GM18508 (cell line): ENCODE data around the gene CDK18.

ENCODE experiments used
- ATAC-seq: cut with Tn5 transposase; IDR thresholded peaks from one replicate; pipeline ENCODE4 v1.9.1; 2021; ENCODE audit warnings: moderate number of reproducible peaks; ENCODE audit not compliant: insufficient read depth, unreplicated experiment

Gene CDK18

DNA sequence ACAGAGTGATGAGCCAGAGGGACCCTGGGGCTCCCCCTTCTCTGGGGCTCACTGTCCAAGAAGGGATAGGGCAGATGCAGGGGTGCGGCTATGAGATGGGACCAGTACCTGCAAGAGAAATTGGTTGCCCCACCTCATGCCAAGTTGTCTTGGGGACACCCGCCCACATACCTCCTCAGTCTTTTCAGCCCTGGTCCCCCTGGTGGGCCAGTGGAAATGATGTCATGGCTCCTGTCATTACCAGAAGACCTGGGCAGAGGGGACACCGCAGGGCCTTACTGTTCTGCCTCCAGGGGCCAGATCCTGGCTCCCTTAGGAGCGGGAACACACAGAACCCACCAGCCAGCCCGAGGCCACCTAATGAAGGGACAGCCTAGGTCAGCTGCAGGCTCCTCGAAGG lies 63.2 kb downstream of the CDK18 start:
- no peak for ATAC-seq

DNA sequence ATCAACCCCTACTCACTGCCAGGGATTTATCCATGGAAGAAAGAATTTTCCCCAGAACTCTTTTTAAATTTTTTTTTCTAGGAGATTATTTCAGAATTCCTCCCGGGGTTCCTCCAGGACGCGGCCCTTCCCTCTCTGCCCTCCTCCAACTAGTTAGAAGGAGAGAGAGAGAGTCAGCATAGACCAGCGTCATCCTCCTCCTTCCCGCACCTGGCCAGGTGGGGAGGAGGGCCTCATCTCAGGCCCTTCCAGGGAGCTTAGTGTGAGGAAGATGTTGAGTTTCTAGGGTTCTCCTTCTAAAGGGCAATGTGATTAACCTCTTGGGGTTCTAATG lies 63.6 kb downstream of the CDK18 start:
- ATAC-seq = no peak

GRCh38 chr1:205568469-205569361 lies 64.2 kb downstream of the CDK18 start:
- ATAC-seq = no peak

DNA sequence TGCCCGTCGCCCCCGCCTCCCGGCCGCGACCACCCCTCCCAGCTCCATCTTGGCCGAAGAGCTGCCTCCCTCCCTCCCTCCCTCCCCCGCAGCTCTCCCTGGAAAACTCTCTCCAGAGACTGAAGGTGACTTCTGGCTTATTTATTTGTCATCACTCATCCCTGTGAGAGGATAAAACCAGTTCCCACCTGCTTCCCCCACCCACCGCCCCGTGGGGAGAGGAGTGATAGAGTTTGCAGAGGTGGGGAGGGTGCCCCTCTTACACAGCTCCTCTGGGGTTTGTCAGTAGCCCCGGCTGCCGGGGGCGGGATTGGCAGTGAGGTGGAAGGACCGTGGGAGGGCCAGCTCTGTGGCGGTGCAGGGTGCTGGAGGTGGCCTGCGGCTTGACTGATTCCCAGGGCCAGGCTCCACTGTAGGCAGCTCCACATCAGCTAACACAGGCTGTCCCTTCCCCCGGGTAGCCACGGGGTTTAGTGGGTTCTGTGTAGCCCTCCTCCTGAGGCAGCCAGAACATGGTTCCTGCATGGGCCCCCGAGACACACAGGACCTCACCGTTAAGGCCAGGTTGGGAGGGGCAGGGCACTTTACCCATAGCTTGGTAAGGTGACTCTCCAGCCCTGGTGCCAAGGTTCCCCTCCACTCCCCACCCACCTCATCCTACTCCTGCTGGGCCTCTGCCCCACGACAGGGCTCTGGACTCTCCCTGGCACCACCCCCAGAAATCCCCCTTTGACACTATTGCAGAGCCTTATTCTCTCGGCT lies 65.1 kb downstream of the CDK18 start:
- ATAC-seq = no peak

- no peak for ATAC-seq
Observed at GRCh38 chr1:205570173-205570501, 65.7 kb downstream of the CDK18 start.

GRCh38 chr1:205570796-205571537 lies 66.5 kb downstream of the CDK18 start:
- no peak for ATAC-seq

GRCh38 chr1:205571747-205572146 lies 67.3 kb downstream of the CDK18 start:
- ATAC-seq = no peak

- ATAC-seq = no peak
Observed at GRCh38 chr1:205572421-205572820, 68.0 kb downstream of the CDK18 start.

DNA sequence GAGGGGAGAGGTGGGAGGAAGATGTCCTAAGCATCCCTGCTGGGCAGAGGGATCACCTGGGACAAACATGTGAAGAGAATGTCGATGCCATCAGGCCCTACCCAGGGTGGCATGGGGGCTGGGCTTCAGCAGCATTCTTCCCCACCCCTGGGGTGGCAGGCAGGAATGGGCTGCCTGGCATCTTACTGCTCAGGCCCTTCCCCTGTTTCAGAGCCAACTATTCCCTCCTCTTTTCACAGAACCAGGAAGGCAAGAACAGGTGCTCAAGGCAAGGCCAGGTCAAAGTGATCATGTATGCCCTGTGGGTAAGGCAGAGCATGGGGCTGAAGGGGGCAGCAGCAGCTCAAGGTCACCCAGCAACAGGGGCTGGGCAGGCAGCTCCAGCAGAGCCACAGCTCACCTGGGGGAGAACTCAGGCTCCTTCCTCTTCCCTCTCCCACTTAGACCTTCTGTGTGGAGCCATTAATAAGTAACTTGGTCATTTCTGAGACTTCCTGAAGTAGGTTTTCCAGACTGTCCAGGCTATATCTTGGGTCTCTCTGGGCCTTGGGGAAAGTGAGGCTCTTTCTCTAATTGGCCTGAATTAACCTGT lies 70.9 kb downstream of the CDK18 start:
- ATAC-seq = no peak

GRCh38 chr1:205576011-205576410 lies 71.5 kb downstream of the CDK18 start:
- ATAC-seq = no peak

- ATAC-seq = no peak
Observed at GRCh38 chr1:205576805-205577761, 72.6 kb downstream of the CDK18 start.

GRCh38 chr1:205577874-205578658 lies 73.6 kb downstream of the CDK18 start:
- ATAC-seq = no peak

DNA sequence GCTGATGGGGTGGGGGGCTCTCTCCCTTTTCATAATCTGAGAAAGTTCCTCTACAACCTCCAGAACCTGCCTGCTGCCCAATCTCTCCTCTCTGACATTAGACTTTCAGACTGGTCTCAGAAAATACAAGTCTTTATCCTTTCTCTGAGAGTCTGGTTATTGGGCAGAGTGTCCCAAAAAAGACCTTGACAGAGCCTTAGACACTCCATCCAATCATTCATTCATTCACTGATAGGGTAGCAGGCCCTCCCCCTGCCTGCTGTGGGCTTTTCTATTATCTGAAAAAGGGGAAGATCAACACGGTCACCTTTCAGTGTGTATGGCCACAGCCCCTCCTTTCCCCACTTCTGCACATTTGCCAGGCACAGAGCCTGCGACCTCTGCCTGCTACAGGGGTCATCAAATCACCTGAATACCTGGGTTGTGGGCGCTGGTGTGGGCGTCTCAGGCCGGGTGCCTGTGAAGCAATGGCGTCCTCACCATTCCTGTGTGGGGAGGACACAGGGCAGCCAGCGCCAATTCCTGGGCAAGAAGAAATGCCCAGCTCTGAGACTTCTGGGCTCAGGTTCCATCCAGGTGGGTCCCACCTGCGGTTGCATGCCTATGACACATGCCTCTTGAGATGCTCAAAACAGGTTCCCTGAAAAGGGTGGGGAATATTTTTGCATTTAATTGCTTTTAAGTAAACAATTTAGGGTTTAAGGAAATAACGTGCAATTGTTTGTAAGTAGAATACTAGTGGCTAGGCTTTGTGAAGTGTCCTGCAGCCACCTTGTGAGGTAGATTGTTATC lies 74.5 kb downstream of the CDK18 start:
- ATAC-seq = no peak

DNA sequence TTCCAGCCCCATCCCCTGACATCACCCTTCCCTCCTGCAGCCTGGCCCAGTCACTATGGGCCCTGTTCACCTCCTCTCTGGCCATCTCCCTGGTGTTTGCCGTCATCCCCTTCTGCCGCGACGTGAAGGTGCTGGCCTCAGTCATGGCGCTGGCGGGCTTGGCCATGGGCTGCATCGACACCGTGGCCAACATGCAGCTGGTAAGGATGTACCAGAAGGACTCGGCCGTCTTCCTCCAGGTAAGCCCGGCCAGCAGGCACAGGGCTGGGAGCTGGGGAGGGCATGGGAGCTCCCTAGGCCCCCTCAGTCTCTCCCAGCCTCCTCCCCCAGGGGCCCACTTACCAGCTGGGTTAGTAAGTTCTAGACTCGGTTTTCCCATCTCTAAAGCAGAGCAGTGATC lies 75.2 kb downstream of the CDK18 start:
- no peak for ATAC-seq

DNA sequence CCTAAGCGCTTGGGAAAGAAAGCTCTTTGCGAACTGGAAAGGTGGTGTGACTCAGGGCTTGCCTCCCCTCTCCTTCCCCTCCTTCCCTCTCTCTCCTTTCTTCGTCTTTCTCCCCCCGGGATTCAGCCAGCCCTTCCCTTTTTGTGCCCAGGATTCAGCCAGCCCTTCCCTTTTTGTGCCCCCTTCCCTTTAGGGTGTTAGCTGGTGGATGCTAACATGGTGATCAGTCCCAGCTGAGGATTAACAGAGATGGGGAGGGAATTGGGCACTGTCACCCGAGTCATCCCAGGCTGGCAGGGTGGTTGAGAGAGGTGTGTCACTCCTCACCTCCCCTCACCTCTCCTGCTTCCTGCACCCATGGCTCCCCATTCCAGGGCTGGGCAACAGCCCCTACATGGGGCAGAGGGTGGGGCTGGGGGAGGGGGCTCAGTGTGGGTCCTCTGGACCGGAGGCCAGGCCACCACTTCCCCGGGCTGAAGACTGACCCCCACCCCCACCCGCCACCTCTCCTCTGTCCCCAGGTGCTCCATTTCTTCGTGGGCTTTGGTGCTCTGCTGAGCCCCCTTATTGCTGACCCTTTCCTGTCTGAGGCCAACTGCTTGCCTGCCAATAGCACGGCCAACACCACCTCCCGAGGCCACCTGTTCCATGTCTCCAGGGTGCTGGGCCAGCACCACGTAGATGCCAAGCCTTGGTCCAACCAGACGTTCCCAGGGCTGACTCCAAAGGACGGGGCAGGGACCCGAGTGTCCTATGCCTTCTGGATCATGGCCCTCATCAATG lies 75.9 kb downstream of the CDK18 start:
- ATAC-seq = no peak

- ATAC-seq = no peak
Observed at GRCh38 chr1:205580923-205581180, 76.4 kb downstream of the CDK18 start.

- ATAC-seq = no peak
Observed at GRCh38 chr1:205581321-205581980, 77.0 kb downstream of the CDK18 start.
